SH-SY5Y (cell line): ENCODE measurements around the gene SH3YL1.

Source experiments
- GATA2 ChIP-seq: IDR thresholded peaks from 2 replicates; pipeline ENCODE4 v1.6.1; 2011; ENCODE audit warnings: mild to moderate bottlenecking, low read depth, low read length
- GATA3 ChIP-seq: IDR thresholded peaks from 2 replicates; pipeline ENCODE4 v1.6.1; 2011; ENCODE audit warnings: low read depth, mild to moderate bottlenecking, low read length, moderate library complexity

- TF ChIP-seq GATA2 (no peak), GATA3 (no peak)
These were observed 21.7 kb upstream of the SH3YL1 start for GRCh38 chr2:285531-285930.
